Adrenal gland (tissue), 12 donors: ENCODE results near the gene NOXA1. TPM values are rescaled to one million over a fixed set of nuclear protein-coding genes. Genes with fewer than 3 reads are reported as not detected.
"Not testable (repeated sequence)": the region's sequence is repeated elsewhere in the genome, so short reads cannot be mapped to it uniquely, and the experiment has no call there.

Source experiments
- DNase-seq, 7 donors: peaks; one replicate each; pipeline ENCODE4 v3.0.0-alpha.2; 2019 to 2020
- H3K27ac ChIP-seq, 5 donors: fragments of 200-600 bp; sonication (generic) in 4 of 5; 1 replicate in 3 of 5; 2 replicates in 2 of 5; pipeline versions ENCODE4 v1.5.1 to v1.8.0; 2016 to 2020; ENCODE audit warnings: mild to moderate bottlenecking in 1 of 5
- H3K27me3 ChIP-seq: fragments of 200-600 bp; 2 replicates; pipeline ENCODE4 v1.8.0; 2021
- H3K36me3 ChIP-seq, 2 donors: fragments of 200-600 bp; replicated peaks in 1 of 2; 1 replicate in 1 of 2; 2 replicates in 1 of 2; pipeline versions ENCODE4 v1.5.1 to v1.8.0; 2018 to 2022
- H3K4me1 ChIP-seq, 2 donors: fragments of 200-600 bp; replicated peaks in 1 of 2; 1 replicate in 1 of 2; 2 replicates in 1 of 2; pipeline versions ENCODE4 v1.5.1 to v1.8.0; 2018 to 2021
- H3K4me3 ChIP-seq, 4 donors: fragments of 200-600 bp; sonication (generic) in 3 of 4; one replicate each; pipeline ENCODE4 v1.5.1; 2016 to 2018
- H3K9me3 ChIP-seq, 3 donors: fragments of 200-600 bp; sonication (generic) in 1 of 3; replicated peaks in 1 of 3; 1 replicate in 2 of 3; 2 replicates in 1 of 3; pipeline versions ENCODE4 v1.5.1 to v1.8.0; 2016 to 2021
- CTCF ChIP-seq, 6 experiments: fragments of 450-650 bp in 4 of 6; fragments of 200-600 bp in 2 of 6; sonication (generic) in 1 of 6; IDR thresholded peaks; 1 replicate in 5 of 6; 2 replicates in 1 of 6; pipeline versions ENCODE4 v1.5.1 to v1.8.0; 2016 to 2021; ENCODE audit warnings: antibody characterized with exemption in 6 of 6, mild to moderate bottlenecking in 2 of 6, moderate library complexity in 1 of 6
- POLR2A ChIP-seq, 2 donors: fragments of 450-650 bp; IDR thresholded peaks; one replicate each; pipeline ENCODE4 v1.6.1; 2017; ENCODE audit warnings: antibody characterized with exemption in 2 of 2, mild to moderate bottlenecking in 2 of 2, moderate library complexity in 1 of 2
- WGBS, 4 donors: extraction: QIAGEN DNeasy Blood & Tissue Kit in 2 of 4; methylation state at CpG; one replicate each; pipeline versions ENCODE4 v1.1.5 to v1.1.7; 2013 to 2017; 5-methylcytosine and 5-hydroxymethylcytosine counted together
- intact Hi-C, 2 donors: fragments of 100-400 bp; cut with DNase I; formaldehyde crosslinking; loops; one replicate each; pipeline versions ENCODE4 v1.14.1 to v1.15.0; 2022 to 2023
- polyA plus RNA-seq, 3 donors: library from polyadenylated mRNA; stranded (reverse); fragments of 200-250 nt in 2 of 3; fragments of 350-450 nt in 1 of 3; fragmentation: Illumina TruSeq in 1 of 3; extraction: RNeasy Lipid Tissue Mini Kit (QIAGEN cat#74804) in 1 of 3; gene quantifications; one replicate each; pipeline ENCODE4 v1.2.3, GENCODE V29; 2013 to 2014
- total RNA-seq, 9 donors: library from RNA; depleted of rRNA in 4 of 9; stranded (reverse); fragments of >200 nt in 4 of 9; fragments of 120-200 nt in 1 of 9; fragmentation: NEBNext Ultra II Directional in 1 of 9; extraction: Animal tissue kit (Norgen Biotek cat#: 25700) in 1 of 9; gene quantifications; one replicate each; pipeline versions ENCODE4 v1.1.0 to v1.2.4, GENCODE V29; 2013 to 2023
- donor health status: healthy with polysubstance abuse.
- donor health status: Bipolar disorder and iron deficiency.
- donor health status: DM: yes; HTN: yes; CAD: no.
- donor health status: DM: no; HTN: no; CAD: no.
- donor health status: DM: no; HTN: no; CAD: no.
- donor health status: DM: yes; HTN: yes; CAD: no.

The NOXA1 gene
- total and polyA plus RNA-seq, 12 donors = 2.9 to 50.7 (median 9.4) TPM; not detected in 1

- 87 to 96% (median 91%) methylated on average over 5 to 11 of the region's 11 CpGs for WGBS, 4 donors
- no peak for DNase-seq
- Histone ChIP-seq H3K9me3 (no peaks in the 10 kb centered on the region), H3K27me3 (no peaks in the 10 kb centered on the region), H3K4me1 (peaks cover 28 to 32% of the 10 kb centered on the region in 2 donors), H3K27ac (no peak overlapping the region), H3K36me3 (no peaks in the 10 kb centered on the region), H3K4me3 (no peak overlapping the region)
- TF ChIP-seq POLR2A (IDR thresholded peaks at IDR 0.05) (no peak), CTCF (IDR thresholded peaks at IDR 0.05) (no peak)
- intact Hi-C loops = loop anchor here in 1 of 2 donors (5.0 kb wide), 1 partner anchor 112 kb away; no protein-coding TSS in a partner anchor
Measured at GRCh38 chr9:137409515-137409914, 13.7 kb upstream of the NOXA1 start.

GRCh38 chr9:137410236-137410890, 12.8 kb upstream of the NOXA1 start:
- H3K4me3 ChIP-seq, H3K9me3 ChIP-seq, H3K27ac ChIP-seq, intact Hi-C loops, H3K27me3 ChIP-seq, DNase-seq, H3K36me3 ChIP-seq: not testable (repeated sequence)
- 81 to 93% (median 86%) methylated on average over 10 to 18 of the region's 18 CpGs for WGBS, 4 donors
- peaks cover 28 to 32% of the 10 kb centered on the region in 2 donors for H3K4me1 ChIP-seq

- 79 to 92% (median 86%) methylated on average over 6 to 15 of the region's 15 CpGs for WGBS, 4 donors
- Histone ChIP-seq H3K4me1 (peaks cover 28 to 32% of the 10 kb centered on the region in 2 donors), H3K36me3 (no peaks in the 10 kb centered on the region), H3K27me3 (no peaks in the 10 kb centered on the region), H3K9me3 (no peaks in the 10 kb centered on the region), H3K4me3 (peak overlapping the region in 1 of 4 donors; percentile 22), H3K27ac (no peak overlapping the region)
- intact Hi-C loops = no loop called here
- TF ChIP-seq CTCF (IDR thresholded peaks at IDR 0.05) (no peak), POLR2A (IDR thresholded peaks at IDR 0.05) (no peak)
- DNase-seq = no peak
Measured at GRCh38 chr9:137410891-137411249, 12.3 kb upstream of the NOXA1 start.

- H3K4me3 ChIP-seq = peak overlapping the region in 1 of 4 donors; percentile 22
- 27 to 45% (median 35%) methylated on average over 7 to 17 of the region's 17 CpGs; no CpG with 5 or more reads in 1 of the 4 donors for WGBS, 4 donors
- peak overlapping the region in 1 of 5 donors; percentile 95 for H3K27ac ChIP-seq
- no peaks in the 10 kb centered on the region for H3K9me3 ChIP-seq
- no peaks in the 10 kb centered on the region for H3K27me3 ChIP-seq
- DNase-seq = no peak
- intact Hi-C loops = no loop called here
- no peaks in the 10 kb centered on the region for H3K36me3 ChIP-seq
- TF ChIP-seq POLR2A (IDR thresholded peaks at IDR 0.05) (no peak), CTCF (IDR thresholded peaks at IDR 0.05) (no peak)
- peaks cover 28 to 32% of the 10 kb centered on the region in 2 donors for H3K4me1 ChIP-seq
Measured at GRCh38 chr9:137411260-137411644, 11.9 kb upstream of the NOXA1 start.
